Tibial nerve (tissue), 4 donors: ENCODE data around the gene ADAMTS9. TPM values are rescaled to one million over a fixed set of nuclear protein-coding genes. Genes with fewer than 3 reads are reported as not detected.
A peak's percentile ranks its signal among the peaks of the same experiment; 100 is the strongest.

Source experiments
- DNase-seq, 2 donors: peaks; one replicate each; pipeline ENCODE4 v3.0.0-alpha.2; 2019; ENCODE audit warnings: low spot score in 2 of 2
- H3K27ac ChIP-seq, 4 donors: fragments of 200-600 bp; sonication (generic) in 3 of 4; one replicate each; pipeline ENCODE4 v1.5.1; 2017 to 2019; ENCODE audit warnings: mild to moderate bottlenecking in 1 of 4
- H3K27me3 ChIP-seq, 2 donors: fragments of 200-600 bp; sonication (generic) in 1 of 2; one replicate each; pipeline versions ENCODE4 v1.5.1 to v1.6.0; 2017 to 2019
- H3K36me3 ChIP-seq, 3 donors: fragments of 200-600 bp; sonication (generic); one replicate each; pipeline ENCODE4 v1.5.1; 2018 to 2019
- H3K4me1 ChIP-seq, 4 donors: fragments of 200-600 bp; sonication (generic) in 3 of 4; one replicate each; pipeline ENCODE4 v1.5.1; 2017 to 2019
- H3K4me3 ChIP-seq, 4 donors: fragments of 200-600 bp; sonication (generic) in 3 of 4; one replicate each; pipeline ENCODE4 v1.5.1; 2017 to 2019; ENCODE audit warnings: mild to moderate bottlenecking in 1 of 4, moderate library complexity in 1 of 4
- H3K9me3 ChIP-seq, 4 donors: fragments of 200-600 bp; sonication (generic) in 3 of 4; one replicate each; pipeline ENCODE4 v1.5.1; 2017 to 2019
- CTCF ChIP-seq, 5 experiments: fragments of 200-600 bp in 3 of 5; fragments of 450-650 bp in 2 of 5; sonication (generic) in 3 of 5; IDR thresholded peaks; one replicate each; pipeline ENCODE4 v1.5.1; 2016 to 2019; ENCODE audit warnings: antibody characterized with exemption in 5 of 5, mild to moderate bottlenecking in 3 of 5, moderate library complexity in 2 of 5
- EP300 ChIP-seq, 2 donors: sonication (generic); formaldehyde crosslinking; IDR thresholded peaks; one replicate each; pipeline ENCODE4 v1.6.1; 2017; ENCODE audit warnings: antibody characterized with exemption in 2 of 2, mild to moderate bottlenecking in 1 of 2
- POLR2A ChIP-seq, 2 donors: fragments of 450-650 bp; IDR thresholded peaks; one replicate each; pipeline ENCODE4 v1.6.1; 2017; ENCODE audit warnings: antibody characterized with exemption in 2 of 2, mild to moderate bottlenecking in 2 of 2, moderate library complexity in 2 of 2
- WGBS, 2 donors: methylation state at CpG; one replicate each; pipeline ENCODE4 v1.1.5; 2018; 5-methylcytosine and 5-hydroxymethylcytosine counted together
- total RNA-seq, 4 donors: library from RNA; depleted of rRNA; stranded (reverse); fragments of >200 nt; gene quantifications; one replicate each; pipeline ENCODE4 v1.1.0, GENCODE V29; 2016

Gene ADAMTS9
- total RNA-seq, 4 donors from 2014 or later: 79.1 to 145 (median 95.0) TPM

GRCh38 chr3:64685800-64686445 is 1.9 kb downstream of the ADAMTS9 start:
- H3K9me3 ChIP-seq: no peaks in the 10 kb centered on the region
- peak; percentile 35 to 71 (median 47) for TF ChIP-seq CTCF (IDR thresholded peaks at IDR 0.05)
- peak; percentile 80 to 86 for TF ChIP-seq POLR2A (IDR thresholded peaks at IDR 0.05)
- TF ChIP-seq EP300 (IDR thresholded peaks at IDR 0.05): peak; percentile 65 to 99
- H3K27ac ChIP-seq: peak overlapping the region; percentile 87 to 98 (median 94)
- peak; percentile 87 to 89 for DNase-seq
- peaks cover 0 to 7% (median 0%) of the 10 kb centered on the region in 3 donors for H3K36me3 ChIP-seq
- peak overlapping the region; percentile 57 to 80 (median 68) for H3K4me3 ChIP-seq
- H3K4me1 ChIP-seq: peaks cover 0 to 64% (median 0%) of the 10 kb centered on the region in 4 donors
- no peaks in the 10 kb centered on the region for H3K27me3 ChIP-seq
- 0% methylated on average over 35 of the region's 42 CpGs for WGBS, 2 donors

GRCh38 chr3:64685331-64685799 is 2.4 kb downstream of the ADAMTS9 start:
- Histone ChIP-seq H3K27ac (peak overlapping the region; percentile 87 to 98 (median 94)), H3K4me3 (peak overlapping the region; percentile 57 to 80 (median 68)), H3K27me3 (no peaks in the 10 kb centered on the region), H3K9me3 (no peaks in the 10 kb centered on the region), H3K36me3 (peaks cover 0 to 13% (median 0%) of the 10 kb centered on the region in 3 donors), H3K4me1 (peaks cover 0 to 64% (median 0%) of the 10 kb centered on the region in 4 donors)
- WGBS, 2 donors: 0 to 1% methylated on average over 25 to 30 of the region's 32 CpGs
- TF ChIP-seq EP300 (IDR thresholded peaks at IDR 0.05): no peak
- no peak for TF ChIP-seq POLR2A (IDR thresholded peaks at IDR 0.05)
- TF ChIP-seq CTCF (IDR thresholded peaks at IDR 0.05): no peak
- DNase-seq: peak in 1 of 2 donors; percentile 40

GRCh38 chr3:64684715-64685261 is 3.0 kb downstream of the ADAMTS9 start:
- peaks cover 0 to 18% (median 0%) of the 10 kb centered on the region in 3 donors for H3K36me3 ChIP-seq
- no peaks in the 10 kb centered on the region for H3K9me3 ChIP-seq
- H3K4me3 ChIP-seq: peak overlapping the region; percentile 57 to 80 (median 68)
- peaks cover 0 to 64% (median 0%) of the 10 kb centered on the region in 4 donors for H3K4me1 ChIP-seq
- WGBS, 2 donors: 1 to 2% methylated on average over 22 of the region's 22 CpGs
- peak overlapping the region; percentile 87 to 98 (median 94) for H3K27ac ChIP-seq
- peak in 1 of 2 donors; percentile 56 for DNase-seq
- peak in 1 of 2 donors; percentile 92 for TF ChIP-seq EP300 (IDR thresholded peaks at IDR 0.05)
- TF ChIP-seq CTCF (IDR thresholded peaks at IDR 0.05): peak in 1 of 5 experiments; percentile 23
- TF ChIP-seq POLR2A (IDR thresholded peaks at IDR 0.05): peak; percentile 61 to 77
- no peaks in the 10 kb centered on the region for H3K27me3 ChIP-seq

- Histone ChIP-seq H3K4me3 (no peak overlapping the region), H3K4me1 (peaks cover 0 to 70% (median 4%) of the 10 kb centered on the region in 4 donors), H3K27me3 (no peaks in the 10 kb centered on the region), H3K27ac (peak overlapping the region in 2 of 4 donors; percentile 23 to 93), H3K9me3 (no peaks in the 10 kb centered on the region), H3K36me3 (peaks cover 0 to 43% (median 2%) of the 10 kb centered on the region in 3 donors)
- 40 to 46% methylated on average over 3 of the region's 3 CpGs for WGBS, 2 donors
- TF ChIP-seq POLR2A (IDR thresholded peaks at IDR 0.05) (no peak), EP300 (IDR thresholded peaks at IDR 0.05) (no peak), CTCF (IDR thresholded peaks at IDR 0.05) (no peak)
- DNase-seq: no peak
Observed at GRCh38 chr3:64681827-64682226, 6.0 kb downstream of the ADAMTS9 start.

- Histone ChIP-seq H3K36me3 (peaks cover 0 to 44% (median 2%) of the 10 kb centered on the region in 3 donors), H3K27ac (peak overlapping the region in 1 of 4 donors; percentile 93), H3K9me3 (no peaks in the 10 kb centered on the region), H3K4me3 (no peak overlapping the region), H3K4me1 (peaks cover 0 to 77% (median 7%) of the 10 kb centered on the region in 4 donors), H3K27me3 (no peaks in the 10 kb centered on the region)
- DNase-seq: no peak
- WGBS, 2 donors: 84 to 94% methylated on average over 5 of the region's 5 CpGs
- TF ChIP-seq POLR2A (IDR thresholded peaks at IDR 0.05) (no peak), EP300 (IDR thresholded peaks at IDR 0.05) (no peak), CTCF (IDR thresholded peaks at IDR 0.05) (no peak)
Observed at GRCh38 chr3:64681015-64681414, 6.8 kb downstream of the ADAMTS9 start.
